HG03103 (cell line): Measurements from ENCODE around the gene BAK1.
"Not testable (repeated sequence)": the region's sequence is repeated elsewhere in the genome, so short reads cannot be mapped to it uniquely, and the experiment has no call there.

Experiments used
- ATAC-seq: cut with Tn5 transposase; IDR thresholded peaks from one replicate; pipeline ENCODE4 v1.9.1; 2021; ENCODE audit warnings: low read depth; ENCODE audit not compliant: unreplicated experiment

BAK1 gene

GRCh38 chr6:33558801-33559200 is 21.3 kb downstream of the BAK1 start:
- ATAC-seq: no peak

DNA sequence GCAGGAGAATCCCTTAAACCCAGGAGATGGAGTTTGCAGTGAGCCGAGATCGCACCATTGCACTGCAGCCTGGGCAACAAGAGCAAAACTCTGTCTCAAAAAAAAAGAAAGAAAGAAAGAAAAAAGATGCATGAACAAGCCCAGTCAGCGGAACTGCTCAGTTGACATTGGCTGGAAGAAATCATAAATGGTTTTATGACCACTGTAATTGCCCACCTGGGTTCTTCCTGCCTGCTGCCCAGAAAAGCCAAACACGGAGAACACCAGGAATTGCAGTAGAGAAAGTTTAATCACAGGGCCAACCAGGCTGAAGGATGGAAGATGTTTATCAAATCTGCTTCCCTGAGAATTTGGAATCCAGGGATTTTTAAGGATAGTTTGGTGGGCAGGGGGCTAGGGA is 22.7 kb downstream of the BAK1 start:
- ATAC-seq: no peak

- ATAC-seq: not testable (repeated sequence)
Measured at GRCh38 chr6:33552883-33553282, 27.2 kb downstream of the BAK1 start.

GRCh38 chr6:33552252-33552651 is 27.8 kb downstream of the BAK1 start:
- ATAC-seq: no peak

GRCh38 chr6:33551538-33551937 is 28.5 kb downstream of the BAK1 start:
- ATAC-seq: no peak

DNA sequence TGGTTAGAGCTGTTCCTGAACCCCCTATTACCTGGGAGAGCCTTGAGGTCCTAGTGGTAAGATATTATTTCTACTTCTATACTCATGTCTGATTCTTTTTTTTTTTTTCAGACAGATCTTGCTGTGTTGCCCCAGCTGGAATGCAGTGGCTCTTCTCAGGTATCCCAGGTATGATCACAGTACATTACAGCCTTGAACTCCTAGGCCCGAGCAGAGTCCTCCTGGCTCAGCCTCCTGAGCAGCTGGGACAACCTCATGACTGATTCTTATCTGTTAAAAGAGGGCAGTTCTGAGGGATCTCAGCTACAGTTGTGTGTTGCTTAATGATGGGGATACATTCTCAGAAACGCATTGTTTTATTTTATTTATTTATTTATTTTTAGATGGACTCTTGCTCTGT is 30.2 kb downstream of the BAK1 start:
- ATAC-seq: no peak

- ATAC-seq: no peak
Measured at GRCh38 chr6:33549196-33549595, 30.9 kb downstream of the BAK1 start.

DNA sequence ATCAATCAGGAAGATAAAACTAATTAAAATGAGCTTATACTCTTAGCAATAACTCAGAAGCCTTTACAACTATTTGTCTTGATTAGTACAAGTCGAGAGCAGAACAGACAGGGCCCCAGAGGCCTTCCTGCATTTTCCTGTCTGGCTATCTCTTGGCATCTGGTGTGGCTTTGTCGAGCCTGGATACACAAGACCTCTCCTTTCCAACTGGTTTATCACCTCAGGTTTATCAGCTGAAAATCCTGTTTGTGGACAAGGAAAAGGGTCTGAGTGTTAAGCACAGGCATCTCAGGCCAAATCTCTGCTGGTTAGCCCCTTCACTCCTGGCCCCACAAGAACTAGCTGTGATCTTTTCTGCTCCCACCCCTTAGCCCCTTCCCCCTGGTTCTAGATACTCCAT is 32.6 kb downstream of the BAK1 start:
- ATAC-seq: no peak

DNA sequence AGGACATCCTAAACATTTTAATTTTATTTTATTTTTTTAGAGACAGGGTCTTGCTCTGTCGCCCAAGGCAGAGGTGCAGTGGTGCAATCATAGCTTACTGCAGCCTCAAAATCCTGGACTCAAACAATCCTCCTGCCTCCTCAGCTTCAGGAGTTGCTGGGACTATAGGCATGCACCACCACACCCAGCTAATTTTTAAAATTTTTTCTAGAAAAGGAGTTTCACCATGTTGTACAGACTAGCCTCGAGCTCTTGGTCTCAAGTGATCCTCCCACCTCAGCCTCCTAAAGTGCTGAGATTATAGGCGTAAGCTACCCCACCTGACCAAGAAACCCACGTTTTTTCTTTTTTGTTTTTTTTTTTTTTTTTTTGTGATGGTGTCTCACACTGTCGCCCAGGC is 33.3 kb downstream of the BAK1 start:
- no peak for ATAC-seq

- not testable (repeated sequence) for ATAC-seq
Measured at GRCh38 chr6:33545292-33545691, 34.8 kb downstream of the BAK1 start.

DNA sequence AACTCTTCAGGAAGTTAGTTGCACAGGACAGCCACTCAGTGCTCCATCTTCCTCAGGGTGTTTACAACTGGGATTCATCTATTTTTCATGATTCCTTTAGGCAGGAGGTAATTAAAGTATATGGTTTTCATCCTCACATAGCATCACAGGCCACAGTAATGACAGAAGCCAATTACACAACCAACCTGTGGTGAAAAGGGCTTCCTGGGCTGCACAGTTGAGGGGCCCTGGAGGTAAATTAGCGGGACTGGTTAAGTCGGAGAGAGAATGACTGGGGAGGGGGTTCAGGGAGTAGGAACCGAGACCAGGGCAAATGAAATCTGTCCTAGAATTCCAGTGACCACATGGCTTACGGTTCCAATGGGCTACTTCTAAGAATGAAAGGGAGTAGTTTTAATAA is 37.0 kb downstream of the BAK1 start:
- ATAC-seq: no peak

DNA sequence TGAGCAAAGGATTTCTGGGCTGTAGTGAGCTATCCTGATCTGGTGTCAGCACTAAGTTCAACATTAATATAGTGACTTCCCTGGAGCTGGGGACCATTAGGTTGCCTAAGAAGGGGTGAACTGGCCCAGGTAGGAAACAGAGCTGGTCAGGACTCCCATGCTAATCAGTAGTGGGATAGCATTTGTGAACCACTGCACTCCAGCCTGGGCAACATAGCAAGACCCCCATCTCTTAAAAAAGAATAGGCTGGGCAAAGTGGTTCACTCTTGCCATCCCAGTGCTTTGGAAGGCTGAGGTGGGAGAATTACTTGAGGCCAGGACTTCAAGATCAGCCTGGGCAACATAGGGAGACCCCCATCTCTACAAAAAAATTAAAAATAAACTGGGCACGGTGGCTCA is 39.3 kb downstream of the BAK1 start:
- ATAC-seq: no peak

DNA sequence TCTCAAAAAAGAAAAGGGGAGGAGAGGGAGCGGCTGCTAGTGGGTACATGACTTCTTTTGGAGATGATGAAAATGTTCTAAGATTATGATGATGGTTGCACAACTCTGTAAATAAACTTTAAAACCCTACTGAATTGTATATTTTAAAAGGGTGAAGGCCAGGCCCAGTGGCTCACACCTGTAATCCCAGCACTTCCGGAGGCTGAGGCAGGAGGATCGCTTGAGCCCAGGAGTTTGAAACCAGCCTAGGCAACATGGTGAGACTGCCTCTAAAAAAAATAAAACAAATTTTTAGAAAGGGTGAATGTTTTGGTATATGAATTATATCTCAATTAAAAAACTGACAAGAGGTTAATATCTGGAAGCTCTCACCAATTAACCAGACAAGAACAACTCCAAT is 45.4 kb downstream of the BAK1 start:
- ATAC-seq: no peak

- ATAC-seq: not testable (repeated sequence)
Measured at GRCh38 chr6:33533163-33533869, 46.8 kb downstream of the BAK1 start.

GRCh38 chr6:33532431-33532830 is 47.6 kb downstream of the BAK1 start:
- ATAC-seq: not testable (repeated sequence)

DNA sequence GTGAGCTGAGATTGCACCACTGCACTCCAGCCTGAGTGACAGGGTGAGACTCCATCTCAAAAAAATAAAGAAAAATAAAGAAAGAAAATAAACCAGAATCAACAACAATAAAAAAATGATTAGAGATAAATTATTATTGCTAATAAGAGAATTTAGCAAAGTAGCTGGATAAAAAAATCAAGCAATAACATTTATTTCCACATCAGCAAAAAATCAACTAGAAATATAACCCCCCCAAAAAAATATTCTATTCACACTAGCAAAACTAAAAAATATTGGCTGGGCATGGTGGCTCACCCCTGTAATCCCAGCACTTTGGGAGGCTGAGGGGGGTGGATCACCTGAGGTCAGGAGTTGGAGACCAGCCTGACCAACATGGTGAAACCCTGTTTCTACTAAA is 49.5 kb downstream of the BAK1 start:
- ATAC-seq: not testable (repeated sequence)
